GM21447 (cell line): ENCODE measurements around the gene TAX1BP1.
A peak's percentile ranks its signal among the peaks of the same experiment; 100 is the strongest.
"Not testable (repeated sequence)": the region's sequence is repeated elsewhere in the genome, so short reads cannot be mapped to it uniquely, and the experiment has no call there.

Experiments
- ATAC-seq: cut with Tn5 transposase; IDR thresholded peaks from one replicate; pipeline ENCODE4 v1.9.1; 2021; ENCODE audit not compliant: unreplicated experiment

The TAX1BP1 gene

GRCh38 chr7:27737616-27738015, 2.3 kb upstream of the TAX1BP1 start:
- no peak for ATAC-seq

DNA sequence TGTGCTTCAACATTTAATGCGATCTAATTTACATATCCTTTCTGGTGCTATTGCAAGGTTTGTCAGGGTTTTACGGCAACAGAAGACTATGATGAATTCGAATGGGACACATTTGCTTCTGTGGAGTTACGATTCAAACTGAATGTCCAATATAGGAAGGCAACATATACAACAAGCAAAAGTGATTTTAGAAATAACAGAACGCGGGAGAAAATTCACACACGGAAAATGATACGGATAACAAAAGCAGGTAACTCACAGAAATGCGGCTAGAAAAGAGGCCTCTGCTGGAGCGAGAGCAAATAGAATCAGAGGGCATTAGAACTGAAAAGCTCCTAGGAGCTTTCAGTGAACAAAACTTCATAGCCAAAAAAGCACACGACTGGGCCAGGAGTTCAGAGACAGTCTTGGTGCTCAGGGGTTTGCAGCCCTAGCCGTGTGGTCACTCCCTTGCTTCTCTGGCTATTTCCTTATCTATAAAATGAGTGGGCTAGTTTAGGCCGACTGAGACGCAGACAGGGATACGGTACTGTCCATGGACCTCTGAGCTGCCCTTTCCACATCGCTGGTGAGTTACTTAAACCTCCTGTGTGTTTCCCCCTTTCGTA, 557 bp upstream of the TAX1BP1 start:
- ATAC-seq, result peak; percentile 25

DNA sequence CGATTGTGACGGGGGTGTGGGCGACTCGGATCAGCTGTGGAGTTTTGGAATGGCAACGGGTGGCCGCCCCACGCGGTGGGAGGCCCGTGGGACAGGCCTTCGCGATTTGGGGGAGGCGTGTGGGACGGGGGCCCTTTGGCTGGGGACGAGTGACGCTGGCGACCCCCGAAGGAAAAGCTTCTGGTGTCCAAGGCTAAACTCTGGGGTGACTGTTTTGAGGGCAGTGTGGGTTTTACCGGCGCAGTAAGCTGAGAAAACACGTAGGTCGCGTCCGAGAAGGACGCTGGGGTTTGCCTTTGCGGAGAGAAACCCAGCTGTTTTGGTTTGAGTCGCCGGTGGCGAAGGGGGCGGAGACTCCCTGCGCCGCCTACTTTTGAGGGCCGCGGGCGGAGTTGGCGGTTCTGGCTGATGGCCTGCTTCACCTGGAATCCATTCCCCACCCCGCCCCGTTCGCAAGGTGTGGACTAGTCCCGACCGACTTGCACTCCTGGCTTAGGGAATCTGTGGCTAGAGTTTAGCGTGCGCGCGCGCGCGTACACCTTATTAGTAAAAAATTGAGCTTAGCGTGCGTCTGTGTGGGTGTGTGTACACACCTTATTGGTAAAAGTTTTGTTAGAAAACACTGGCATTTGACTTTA, 606 bp downstream of the TAX1BP1 start:
- ATAC-seq, result peak; percentile 69

- not testable (repeated sequence) for ATAC-seq
Observed at GRCh38 chr7:27742091-27742710, 2.2 kb downstream of the TAX1BP1 start.

- ATAC-seq, result peak; percentile 32
Observed at GRCh38 chr7:27745064-27745583, 5.2 kb downstream of the TAX1BP1 start.

- no peak for ATAC-seq
Observed at GRCh38 chr7:27746486-27746885, 6.5 kb downstream of the TAX1BP1 start.

DNA sequence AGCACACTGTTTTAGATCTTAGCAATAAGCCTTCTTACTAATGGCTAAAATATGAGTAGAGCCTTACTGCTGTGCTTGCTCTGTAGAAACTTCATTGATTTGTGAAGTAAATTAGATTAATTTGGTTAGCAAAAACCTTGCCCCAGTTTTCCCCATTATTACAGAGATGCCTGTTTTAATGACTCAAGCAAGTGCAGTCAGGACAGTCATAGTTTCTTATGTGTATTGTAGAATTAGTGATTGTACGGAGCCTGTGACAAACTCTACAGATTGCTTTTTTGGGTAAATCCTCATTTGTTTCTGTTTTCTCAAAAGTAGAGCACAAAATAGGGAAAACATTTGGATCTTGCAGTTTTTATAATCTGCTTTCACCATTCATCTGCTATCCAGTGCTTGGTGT, 7.0 kb downstream of the TAX1BP1 start:
- no peak for ATAC-seq

DNA sequence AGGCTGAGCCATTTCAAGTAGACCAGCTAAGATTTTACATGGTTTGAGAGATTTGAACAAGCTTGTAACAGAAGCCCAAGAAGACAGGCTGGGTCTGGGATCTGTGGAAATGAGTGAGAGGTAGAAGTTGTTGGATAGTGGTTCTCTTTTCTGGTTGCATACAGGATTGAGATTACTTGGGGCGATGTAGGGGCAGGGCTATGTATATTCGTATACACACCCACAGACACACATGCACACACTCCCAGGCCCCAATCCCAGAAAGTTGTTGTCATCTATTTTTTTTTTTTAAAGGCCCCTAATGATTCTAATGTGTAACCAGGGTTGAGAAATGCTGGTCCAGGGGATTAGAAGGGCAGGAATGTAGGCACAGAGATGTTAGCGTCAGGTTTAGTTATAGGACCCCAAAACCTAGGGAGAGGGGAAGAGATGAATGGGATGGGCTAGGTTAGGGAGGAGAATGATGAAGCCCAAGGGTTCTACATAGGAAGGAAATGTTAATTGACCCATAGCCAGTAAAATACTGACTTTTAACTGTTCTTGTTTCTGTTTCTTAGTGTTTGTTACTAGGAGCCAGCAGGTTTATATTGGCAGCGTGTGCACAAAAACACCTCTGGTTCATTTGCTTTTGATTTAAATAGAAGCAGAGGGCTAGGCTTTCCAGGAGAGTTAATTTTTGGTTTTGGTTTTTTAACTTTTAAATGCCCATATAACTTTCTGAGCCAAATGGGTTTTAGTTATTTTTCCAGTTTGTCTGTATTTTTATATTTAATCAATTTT, 7.8 kb downstream of the TAX1BP1 start:
- no peak for ATAC-seq

DNA sequence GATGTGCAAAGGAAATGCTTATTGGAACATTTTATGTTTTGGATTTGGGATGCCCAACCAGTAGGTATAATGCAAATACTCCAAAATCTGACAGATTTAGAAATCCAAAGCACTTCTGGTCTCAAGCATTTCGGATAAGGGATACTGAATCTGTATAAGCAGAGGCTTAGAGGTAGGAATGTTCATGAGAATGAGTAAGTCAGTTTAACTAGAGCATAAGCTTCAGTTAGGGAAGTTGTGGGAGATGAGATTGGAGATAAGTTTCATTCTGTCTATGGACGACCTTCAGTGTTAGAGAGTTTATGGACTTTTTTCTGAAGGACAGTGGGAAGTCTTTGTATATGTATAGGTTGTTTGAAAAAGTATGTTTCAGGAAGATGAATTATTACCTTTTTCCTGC, 10.4 kb downstream of the TAX1BP1 start:
- ATAC-seq, result no peak

DNA sequence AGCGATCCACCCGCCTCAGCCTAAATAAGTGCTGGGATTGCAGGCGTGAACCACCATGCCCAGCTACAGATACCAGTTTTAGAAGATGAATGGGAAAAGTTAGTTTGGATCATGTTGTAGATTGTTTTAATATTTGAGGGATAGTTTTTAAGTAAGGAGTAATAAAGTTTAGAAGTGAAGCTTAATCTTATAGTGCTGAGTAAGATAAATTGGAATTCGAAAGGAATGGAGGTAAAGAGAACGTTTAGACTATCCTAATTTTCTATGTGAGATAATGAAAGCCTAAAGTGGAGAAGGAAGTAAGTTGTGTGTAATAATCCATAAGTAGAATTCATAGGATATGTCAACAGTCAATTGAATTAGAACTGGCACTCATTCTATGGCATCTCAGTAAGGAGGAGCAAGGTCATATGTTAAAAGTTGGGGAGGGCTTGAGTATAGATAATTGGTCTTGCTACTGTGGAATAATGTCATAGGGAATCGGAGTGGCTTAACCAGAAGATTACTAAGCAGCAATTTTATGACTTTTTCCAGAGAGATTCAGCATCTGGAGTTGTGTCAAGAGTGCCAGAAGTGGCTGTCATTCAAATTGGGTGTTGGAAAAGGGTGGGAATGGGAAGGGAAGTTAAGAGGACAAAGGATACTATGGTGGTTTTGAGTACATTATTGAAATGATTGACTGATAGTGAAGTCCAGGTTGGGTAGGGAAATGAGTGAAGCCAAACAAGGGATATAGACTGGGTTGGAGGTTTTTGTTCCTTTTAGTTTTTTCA, 12.1 kb downstream of the TAX1BP1 start:
- no peak for ATAC-seq

DNA sequence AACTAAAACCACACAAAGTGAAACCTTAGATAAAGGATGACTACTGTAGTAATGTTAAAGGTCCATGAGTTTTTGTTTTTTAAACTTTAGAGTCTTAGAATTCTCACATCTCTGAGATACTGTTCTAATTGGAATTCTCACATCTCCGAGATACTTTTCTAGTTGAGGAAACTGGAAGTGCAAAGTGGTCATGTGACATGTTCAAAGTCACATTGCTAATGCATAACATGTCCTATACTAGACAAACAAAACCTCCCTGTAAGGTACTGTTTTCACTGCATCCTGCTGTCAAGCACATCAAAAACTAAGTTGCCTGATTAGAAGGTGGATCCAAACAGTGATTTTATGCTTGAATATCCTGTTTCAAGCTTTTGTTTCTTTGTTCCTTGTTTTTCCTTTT, 13.9 kb downstream of the TAX1BP1 start:
- ATAC-seq, result no peak

- ATAC-seq, result no peak
Observed at GRCh38 chr7:27756298-27756697, 16.3 kb downstream of the TAX1BP1 start.

DNA sequence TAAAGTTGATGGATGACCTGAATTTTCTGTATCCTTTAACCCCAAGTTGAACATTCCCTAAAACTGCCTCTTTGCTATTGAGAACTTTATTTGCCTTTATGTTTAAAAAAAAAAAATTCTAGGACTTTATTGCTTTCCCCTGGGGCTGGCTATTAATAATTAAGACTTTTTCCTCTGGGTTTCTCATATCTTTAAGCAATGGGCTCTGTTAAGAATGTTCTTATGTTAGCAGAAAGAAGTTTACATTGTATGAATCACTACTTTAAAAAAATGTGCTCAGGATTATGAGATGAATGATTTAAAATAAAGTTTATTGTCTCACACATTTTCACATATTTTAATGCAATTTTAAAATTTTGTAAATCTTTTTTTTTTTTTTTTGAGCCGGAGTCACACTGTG, 19.5 kb downstream of the TAX1BP1 start:
- no peak for ATAC-seq

DNA sequence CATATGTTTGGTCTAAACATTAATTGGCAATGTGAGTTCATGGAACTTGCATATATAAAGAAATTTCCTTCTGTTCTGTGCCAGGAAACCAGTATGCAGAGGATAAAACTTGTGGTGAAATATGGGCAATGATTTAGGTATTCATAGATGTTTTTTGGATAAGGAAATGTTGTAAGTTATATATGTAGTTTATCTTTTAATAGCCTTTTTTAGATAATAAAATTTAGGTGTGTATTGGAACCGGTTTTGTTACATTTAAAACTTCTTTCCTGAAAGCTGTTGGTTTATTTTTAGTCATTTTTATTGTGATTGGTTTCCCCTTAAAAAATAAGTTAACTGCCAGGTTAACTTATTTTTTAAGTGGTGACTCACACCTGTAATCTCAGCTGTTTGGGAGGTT, 22.1 kb downstream of the TAX1BP1 start:
- no peak for ATAC-seq

DNA sequence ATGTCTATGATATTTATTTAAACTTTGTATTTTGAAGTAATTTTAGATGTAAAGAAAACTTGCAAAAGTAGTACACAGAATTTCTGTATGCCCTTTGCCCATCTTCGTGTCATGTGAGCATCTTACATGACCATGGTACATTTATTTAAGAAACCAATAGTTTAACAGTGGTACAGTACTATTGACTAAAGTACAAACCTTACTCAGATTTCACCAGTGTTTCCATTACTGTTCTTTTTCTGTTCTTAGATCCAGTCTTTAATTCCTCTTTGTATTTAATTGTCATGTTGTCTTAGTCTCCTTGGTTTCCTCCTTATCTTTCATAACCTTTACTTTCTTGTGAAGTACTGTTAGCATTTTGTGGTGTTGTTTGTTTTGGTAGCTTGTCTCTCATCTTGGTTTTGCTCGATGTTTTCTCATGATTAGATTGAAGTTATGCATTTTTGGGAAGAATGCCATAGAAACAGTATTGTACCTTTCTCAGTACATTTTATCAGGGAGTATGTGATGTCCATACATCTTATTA, 24.1 kb downstream of the TAX1BP1 start:
- ATAC-seq, result no peak

- ATAC-seq, result no peak
Observed at GRCh38 chr7:27765841-27766240, 25.9 kb downstream of the TAX1BP1 start.

DNA sequence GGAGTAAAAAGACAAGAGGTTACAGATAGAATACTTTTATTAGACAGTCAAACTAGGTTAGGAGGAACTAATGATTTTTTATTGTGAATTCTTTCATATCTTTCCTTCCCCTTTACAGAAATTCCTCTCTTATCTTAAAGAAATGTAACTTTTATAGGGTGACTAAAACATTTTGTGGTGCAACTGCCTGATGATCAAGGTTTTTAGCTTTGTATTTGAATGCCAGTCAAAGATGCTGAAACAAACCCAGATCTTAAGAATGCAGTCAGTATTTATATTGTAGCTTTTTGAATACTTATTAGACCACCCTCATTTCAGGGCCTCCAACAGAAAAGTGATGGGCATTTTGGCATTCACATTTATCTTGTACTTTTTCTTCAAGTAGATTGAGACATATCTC, 27.4 kb downstream of the TAX1BP1 start:
- no peak for ATAC-seq

DNA sequence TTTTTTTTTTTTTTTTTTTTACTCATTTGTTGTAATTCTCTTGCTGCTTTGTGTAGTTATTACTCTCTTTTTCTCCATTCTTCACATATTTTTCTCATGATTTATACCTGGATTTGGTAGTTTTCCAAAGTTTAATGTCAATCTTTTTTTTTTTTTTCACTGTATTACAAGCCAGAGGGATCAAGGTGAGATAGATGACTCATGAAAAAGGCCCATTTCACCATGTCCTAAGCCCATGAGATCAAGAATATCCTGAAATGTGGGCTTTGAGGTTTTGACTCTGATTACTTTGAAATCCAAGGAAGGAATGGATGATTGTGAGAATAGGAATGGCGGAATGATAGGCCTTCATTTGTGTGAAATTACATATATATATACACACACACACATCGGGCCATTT, 31.1 kb downstream of the TAX1BP1 start:
- ATAC-seq, result no peak

DNA sequence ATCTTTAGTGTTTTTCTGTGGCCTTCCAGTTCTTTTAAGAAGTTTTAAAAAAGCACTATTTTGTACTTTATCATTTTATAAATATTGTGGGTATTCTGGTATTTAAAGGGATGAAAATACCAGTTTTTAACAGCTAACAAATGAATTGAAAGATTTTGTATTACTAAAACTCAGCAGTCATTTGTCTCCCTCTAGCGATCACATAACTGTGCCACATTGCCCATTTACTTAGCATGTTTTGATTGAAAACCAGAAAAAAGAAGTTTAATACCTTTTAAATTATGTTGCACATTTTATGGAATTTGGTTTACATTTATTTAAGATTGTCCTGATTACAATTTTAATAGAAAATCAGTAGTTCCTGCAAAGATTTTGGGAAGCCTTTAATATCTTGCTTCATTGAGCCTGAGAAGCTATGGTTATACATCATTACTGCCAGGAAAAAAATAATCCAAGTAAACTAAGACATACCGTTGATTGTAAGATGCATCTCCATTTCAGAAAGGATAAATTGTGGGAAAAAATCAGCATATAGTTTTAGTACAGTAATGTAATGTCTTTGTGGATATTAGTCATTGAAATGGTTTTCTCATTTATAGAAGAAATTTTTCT, 34.9 kb downstream of the TAX1BP1 start:
- no peak for ATAC-seq

DNA sequence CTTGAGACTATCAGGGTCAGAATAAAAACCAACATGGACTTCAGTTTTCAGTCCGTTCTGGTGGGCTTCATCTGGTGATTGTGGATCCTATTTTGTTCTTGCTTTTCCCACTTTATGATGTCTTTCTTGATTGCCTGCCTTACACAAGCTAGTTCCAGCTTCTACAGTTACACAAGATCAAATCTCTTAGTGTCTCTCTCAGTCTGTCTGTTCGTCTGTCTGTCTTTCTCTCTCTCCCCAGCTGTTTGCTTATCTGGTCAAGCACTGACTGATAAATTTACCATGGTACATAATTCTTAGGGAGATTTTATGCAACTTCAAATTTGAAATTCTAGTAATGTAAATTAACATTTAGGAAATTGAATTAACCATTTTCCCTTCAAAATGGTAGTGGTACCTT, 35.8 kb downstream of the TAX1BP1 start:
- ATAC-seq, result no peak
